PC-3 (cell line): ENCODE data around the gene C16orf96. TPM values are rescaled to one million over a fixed set of nuclear protein-coding genes. Genes with fewer than 3 reads are reported as not detected.

ENCODE experiments used
- ATAC-seq: fragments of 200-7000 bp; cut with Tn5 transposase; 2 replicates; pipeline ENCODE4 v1.9.1; 2020; ENCODE audit warnings: mild to moderate bottlenecking, moderate library complexity
- BruUV-seq: library from RNA; stranded (reverse); fragments of 400-500 nt; replicated peaks from 2 replicates; lab custom pipeline; 2021; lab: Mats Ljungman, UMichigan
- CTCF ChIA-PET: fragments of 300-600 bp; sonication (Branson Sonifier 250); formaldehyde crosslinking; loops from one replicate; lab custom pipeline; 2022; ENCODE audit warnings: antibody characterized with exemption; lab: Charles Lee
- POLR2A ChIA-PET: fragments of 300-600 bp; sonication (Branson Sonifier 250); formaldehyde crosslinking; loops from one replicate; lab custom pipeline; 2022; ENCODE audit warnings: antibody characterized with exemption; ENCODE audit not compliant: unreplicated experiment; lab: Charles Lee
- DNase-seq: peaks from one replicate; pipeline ENCODE4 v3.0.0-alpha.2; 2015
- H2AFZ ChIP-seq: fragments of 300-600 bp; sonication (generic); 2 replicates; pipeline ENCODE4 v1.6.0; 2016; ENCODE audit warnings: antibody characterized with exemption, low read length
- H3F3A ChIP-seq: fragments of 300-600 bp; sonication (generic); one replicate; pipeline ENCODE4 v1.6.0; 2017; ENCODE audit warnings: antibody characterized with exemption, low read length, control low read depth, mild to moderate bottlenecking; ENCODE audit not compliant: unreplicated experiment
- H3K27ac ChIP-seq: fragments of 300-600 bp; sonication (generic); 2 replicates; pipeline ENCODE4 v1.5.1; 2016; ENCODE audit warnings: mild to moderate bottlenecking, low read length
- H3K27me3 ChIP-seq: fragments of 300-600 bp; sonication (generic); 2 replicates; pipeline ENCODE4 v1.6.1; 2016; ENCODE audit warnings: low read length, mixed read lengths
- H3K36me3 ChIP-seq: fragments of 300-600 bp; sonication (generic); 2 replicates; pipeline ENCODE4 v1.6.1; 2016; ENCODE audit warnings: low read depth, mixed run types, low read length, mixed read lengths
- H3K4me1 ChIP-seq: fragments of 300-600 bp; sonication (generic); 2 replicates; pipeline ENCODE4 v1.5.1; 2016; ENCODE audit warnings: low read length; ENCODE audit not compliant: insufficient read depth
- H3K4me2 ChIP-seq: fragments of 300-600 bp; sonication (generic); 2 replicates; pipeline ENCODE4 v1.6.0; 2016; ENCODE audit warnings: low read length
- H3K4me3 ChIP-seq: fragments of 300-600 bp; sonication (generic); 2 replicates; pipeline ENCODE4 v1.5.1; 2016; ENCODE audit warnings: mild to moderate bottlenecking, low read length, mixed read lengths
- H3K79me2 ChIP-seq: fragments of 300-600 bp; sonication (generic); 2 replicates; pipeline ENCODE4 v1.6.1; 2017; ENCODE audit warnings: low read length, mixed read lengths
- H3K9ac ChIP-seq: fragments of 300-600 bp; sonication (generic); 2 replicates; pipeline ENCODE4 v1.6.0; 2016; ENCODE audit warnings: mild to moderate bottlenecking, low read length
- H3K9me2 ChIP-seq: fragments of 300-600 bp; sonication (generic); replicated peaks from 2 replicates; pipeline ENCODE4 v1.6.1; 2016; ENCODE audit warnings: mixed run types, low read length, mixed read lengths
- H3K9me3 ChIP-seq: fragments of 300-600 bp; sonication (generic); 2 replicates; pipeline ENCODE4 v1.6.1; 2016; ENCODE audit warnings: low read length, mixed read lengths
- H4K20me1 ChIP-seq: fragments of 300-600 bp; sonication (generic); 2 replicates; pipeline ENCODE4 v1.6.1; 2016; ENCODE audit warnings: low read length, mixed read lengths
- EZH2 ChIP-seq: fragments of 300-600 bp; sonication (generic); IDR thresholded peaks from one replicate; pipeline ENCODE4 v1.6.1; 2017; ENCODE audit warnings: antibody characterized with exemption, mild to moderate bottlenecking, low read length; ENCODE audit not compliant: unreplicated experiment
- EZH2phosphoT487 ChIP-seq: fragments of 300-600 bp; sonication (generic); IDR thresholded peaks from 2 replicates; pipeline ENCODE4 v1.6.1; 2018; ENCODE audit warnings: mild to moderate bottlenecking, antibody characterized with exemption, low read length, borderline replicate concordance
- intact Hi-C: fragments of 100-400 bp; cut with micrococcal nuclease; formaldehyde crosslinking; loops from 2 replicates; pipeline ENCODE4 v1.9.0; 2023
- total RNA-seq: library from RNA; depleted of rRNA; stranded (reverse); fragments of >200 nt; gene quantifications from 2 replicates; pipeline ENCODE4 v1.2.3, GENCODE V29; 2014
- TF ChIP-seq, protein P1 (sequence below): fragments of 300-600 bp; sonication (generic); conservative IDR thresholded peaks from 2 replicates; pipeline ENCODE4 v1.5.1; 2017; ENCODE audit warnings: antibody characterized with exemption, low read depth, mild to moderate bottlenecking, low read length

Gene C16orf96
- total RNA-seq, 1 experiment from 2014 or later, result not detected

- Histone ChIP-seq H3K9ac (peak overlapping the region; percentile 86), H3K36me3 (no peaks in the 10 kb centered on the region), H3K79me2 (peaks cover 35% of the 10 kb centered on the region), H3K9me3 (no peaks in the 10 kb centered on the region), H4K20me1 (peaks cover 13% of the 10 kb centered on the region), H2AFZ (peak overlapping the region; percentile 94), H3K9me2 (no peaks in the 10 kb centered on the region), H3K4me1 (peaks cover 14% of the 10 kb centered on the region), H3K4me2 (peak overlapping the region; percentile 96), H3K27ac (peak overlapping the region; percentile 84), H3K4me3 (peak overlapping the region; percentile 75), H3K27me3 (no peaks in the 10 kb centered on the region), H3F3A (no peaks in the 10 kb centered on the region)
- ChIA-PET POLR2A (interaction anchor here (0.6 kb wide), 3 partner anchors 35 to 436 kb away, joined by 4 read pairs; no protein-coding TSS in a partner anchor), CTCF (interaction anchor here (1.3 kb wide), 1 partner anchor 8 kb away, joined by 3 read pairs; the partner anchor contains the start of gene MGRN1)
- TF ChIP-seq, protein P1, sequence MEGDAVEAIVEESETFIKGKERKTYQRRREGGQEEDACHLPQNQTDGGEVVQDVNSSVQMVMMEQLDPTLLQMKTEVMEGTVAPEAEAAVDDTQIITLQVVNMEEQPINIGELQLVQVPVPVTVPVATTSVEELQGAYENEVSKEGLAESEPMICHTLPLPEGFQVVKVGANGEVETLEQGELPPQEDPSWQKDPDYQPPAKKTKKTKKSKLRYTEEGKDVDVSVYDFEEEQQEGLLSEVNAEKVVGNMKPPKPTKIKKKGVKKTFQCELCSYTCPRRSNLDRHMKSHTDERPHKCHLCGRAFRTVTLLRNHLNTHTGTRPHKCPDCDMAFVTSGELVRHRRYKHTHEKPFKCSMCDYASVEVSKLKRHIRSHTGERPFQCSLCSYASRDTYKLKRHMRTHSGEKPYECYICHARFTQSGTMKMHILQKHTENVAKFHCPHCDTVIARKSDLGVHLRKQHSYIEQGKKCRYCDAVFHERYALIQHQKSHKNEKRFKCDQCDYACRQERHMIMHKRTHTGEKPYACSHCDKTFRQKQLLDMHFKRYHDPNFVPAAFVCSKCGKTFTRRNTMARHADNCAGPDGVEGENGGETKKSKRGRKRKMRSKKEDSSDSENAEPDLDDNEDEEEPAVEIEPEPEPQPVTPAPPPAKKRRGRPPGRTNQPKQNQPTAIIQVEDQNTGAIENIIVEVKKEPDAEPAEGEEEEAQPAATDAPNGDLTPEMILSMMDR, result peak; percentile 40; the same call in 1 of the 2 replicates
- TF ChIP-seq EZH2phosphoT487 (no peak), EZH2 (no peak)
- peak; percentile 76 for ATAC-seq
- intact Hi-C loops, result no loop called here
- peak; percentile 98 for DNase-seq
- BruUV-seq, result no TSS peak
These were observed 60.1 kb downstream of the C16orf96 start for GRCh38 chr16:4616047-4616811.

DNA sequence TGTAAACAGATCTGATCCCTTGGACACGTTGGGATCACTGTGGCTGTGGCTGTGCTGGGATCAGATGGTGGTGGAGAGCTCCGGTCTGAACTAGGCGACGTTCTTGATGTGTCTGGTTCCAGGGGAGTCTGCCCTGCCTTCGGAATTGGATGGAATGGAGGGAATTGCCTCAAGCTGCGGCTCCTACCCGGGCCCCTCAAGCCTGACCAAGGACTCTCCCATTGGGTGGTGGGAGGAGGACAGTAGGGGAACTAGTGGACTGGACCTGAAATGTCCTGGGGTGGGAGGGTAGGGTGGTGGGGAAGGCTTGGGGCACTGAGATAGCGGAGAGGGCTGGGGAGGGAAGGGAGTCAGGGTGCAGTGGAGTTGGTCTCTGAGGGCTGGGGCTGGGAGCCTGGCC is 61.7 kb downstream of the C16orf96 start:
- no peaks in the 10 kb centered on the region for H3K9me3 ChIP-seq
- CTCF ChIA-PET, result interaction anchor here (0.6 kb wide), 1 partner anchor 189 kb away, joined by 3 read pairs; no protein-coding TSS in a partner anchor
- H3K4me2 ChIP-seq, result no peak overlapping the region
- DNase-seq (no peak), ATAC-seq (no peak)
- POLR2A ChIA-PET, result no interaction called here
- BruUV-seq, result no TSS peak
- no peak overlapping the region for H3K4me3 ChIP-seq
- H3K36me3 ChIP-seq, result no peaks in the 10 kb centered on the region
- H3F3A ChIP-seq, result no peaks in the 10 kb centered on the region
- H2AFZ ChIP-seq, result no peak overlapping the region
- TF ChIP-seq EZH2phosphoT487 (no peak), EZH2 (no peak)
- TF ChIP-seq, protein P1, result no peak
- no peak overlapping the region for H3K27ac ChIP-seq
- peaks cover 18% of the 10 kb centered on the region for H3K79me2 ChIP-seq
- H3K27me3 ChIP-seq, result no peaks in the 10 kb centered on the region
- intact Hi-C loops, result no loop called here
- no peak overlapping the region for H3K9ac ChIP-seq
- H3K9me2 ChIP-seq, result no peaks in the 10 kb centered on the region
- peaks cover 8% of the 10 kb centered on the region for H3K4me1 ChIP-seq
- peaks cover 8% of the 10 kb centered on the region for H4K20me1 ChIP-seq
